Measurements from ENCODE around the gene HNRNPDL.
"Not testable (repeated sequence)": the region's sequence is repeated elsewhere in the genome, so short reads cannot be mapped to it uniquely, and the experiment has no call there.

Gene HNRNPDL

GRCh38 chr4:82430193-82430963 lies at the start of gene HNRNPDL, which contains the start of gene ENOPH1:
HNRNPDL (minus strand) TSS chr4:82430462; CDS start chr4:82429690, 772 bp downstream.
ENOPH1 (plus strand) TSS chr4:82430590; CDS start chr4:82430830, 240 bp downstream.
- H3K27me3 ChIP-seq (ENCODE audit: insufficient read depth, low read length): no peaks in the 10 kb centered on the region
- peak within 1 kb of the TSS; percentile 91 for H3K4me3 ChIP-seq (ENCODE audit: low read length)
- H3K36me3 ChIP-seq (ENCODE audit: insufficient read depth, low read length): peaks cover 51% of the 10 kb centered on the region
- peak within 1 kb of the TSS; percentile 18 for H2AFZ ChIP-seq (ENCODE audit: low read depth, low read length)
- no peaks in the 10 kb centered on the region for H3K9me3 ChIP-seq (ENCODE audit: low read length)
- H3K4me1 ChIP-seq (ENCODE audit: insufficient read depth, low read length): peaks cover 28% of the 10 kb centered on the region

- Histone ChIP-seq H3K27me3 (ENCODE audit: insufficient read depth, low read length) (no peaks in the 10 kb centered on the region), H3K36me3 (ENCODE audit: insufficient read depth, low read length) (no peaks in the 10 kb centered on the region), H3K4me3 (ENCODE audit: low read length) (no peak overlapping the region), H3K9me3 (ENCODE audit: low read length) (peaks cover 2% of the 10 kb centered on the region), H3K4me1 (ENCODE audit: insufficient read depth, low read length) (no peaks in the 10 kb centered on the region), H2AFZ (ENCODE audit: low read depth, low read length) (no peak overlapping the region)
Observed at GRCh38 chr4:82479562-82479961, 49.3 kb upstream of the HNRNPDL start.

- not testable (repeated sequence) for H3K9me3 ChIP-seq (ENCODE audit: low read length); H3K4me3 ChIP-seq (ENCODE audit: low read length); H3K36me3 ChIP-seq (ENCODE audit: insufficient read depth, low read length); H2AFZ ChIP-seq (ENCODE audit: low read depth, low read length); H3K4me1 ChIP-seq (ENCODE audit: insufficient read depth, low read length); H3K27me3 ChIP-seq (ENCODE audit: insufficient read depth, low read length)
Observed at GRCh38 chr4:82477469-82477868, 47.2 kb upstream of the HNRNPDL start.

- H3K27me3 ChIP-seq (ENCODE audit: insufficient read depth, low read length); H3K9me3 ChIP-seq (ENCODE audit: low read length); H3K36me3 ChIP-seq (ENCODE audit: insufficient read depth, low read length); H2AFZ ChIP-seq (ENCODE audit: low read depth, low read length); H3K4me1 ChIP-seq (ENCODE audit: insufficient read depth, low read length); H3K4me3 ChIP-seq (ENCODE audit: low read length): not testable (repeated sequence)
Observed at GRCh38 chr4:82475931-82476330, 45.7 kb upstream of the HNRNPDL start.

- Histone ChIP-seq H3K36me3 (ENCODE audit: insufficient read depth, low read length) (no peaks in the 10 kb centered on the region), H3K4me3 (ENCODE audit: low read length) (no peak overlapping the region), H2AFZ (ENCODE audit: low read depth, low read length) (no peak overlapping the region), H3K9me3 (ENCODE audit: low read length) (peaks cover 2% of the 10 kb centered on the region), H3K4me1 (ENCODE audit: insufficient read depth, low read length) (peaks cover 8% of the 10 kb centered on the region), H3K27me3 (ENCODE audit: insufficient read depth, low read length) (no peaks in the 10 kb centered on the region)
Observed at GRCh38 chr4:82473621-82474164, 43.4 kb upstream of the HNRNPDL start.

GRCh38 chr4:82473080-82473479 lies 42.8 kb upstream of the HNRNPDL start:
- not testable (repeated sequence) for H3K9me3 ChIP-seq (ENCODE audit: low read length); H2AFZ ChIP-seq (ENCODE audit: low read depth, low read length); H3K4me3 ChIP-seq (ENCODE audit: low read length); H3K36me3 ChIP-seq (ENCODE audit: insufficient read depth, low read length); H3K4me1 ChIP-seq (ENCODE audit: insufficient read depth, low read length); H3K27me3 ChIP-seq (ENCODE audit: insufficient read depth, low read length)

- Histone ChIP-seq H3K27me3 (ENCODE audit: insufficient read depth, low read length) (no peaks in the 10 kb centered on the region), H3K9me3 (ENCODE audit: low read length) (peaks cover 4% of the 10 kb centered on the region), H3K36me3 (ENCODE audit: insufficient read depth, low read length) (no peaks in the 10 kb centered on the region), H3K4me1 (ENCODE audit: insufficient read depth, low read length) (peaks cover 8% of the 10 kb centered on the region), H2AFZ (ENCODE audit: low read depth, low read length) (no peak overlapping the region), H3K4me3 (ENCODE audit: low read length) (no peak overlapping the region)
Observed at GRCh38 chr4:82469791-82470345, 39.6 kb upstream of the HNRNPDL start.

GRCh38 chr4:82467471-82467870 lies 37.2 kb upstream of the HNRNPDL start:
- Histone ChIP-seq H2AFZ (ENCODE audit: low read depth, low read length) (no peak overlapping the region), H3K36me3 (ENCODE audit: insufficient read depth, low read length) (peaks cover 10% of the 10 kb centered on the region), H3K4me1 (ENCODE audit: insufficient read depth, low read length) (peaks cover 8% of the 10 kb centered on the region), H3K4me3 (ENCODE audit: low read length) (no peak overlapping the region), H3K9me3 (ENCODE audit: low read length) (peaks cover 4% of the 10 kb centered on the region), H3K27me3 (ENCODE audit: insufficient read depth, low read length) (no peaks in the 10 kb centered on the region)

- Histone ChIP-seq H2AFZ (ENCODE audit: low read depth, low read length) (no peak overlapping the region), H3K4me3 (ENCODE audit: low read length) (no peak overlapping the region), H3K27me3 (ENCODE audit: insufficient read depth, low read length) (no peaks in the 10 kb centered on the region), H3K9me3 (ENCODE audit: low read length) (peaks cover under 1% of the 10 kb centered on the region), H3K4me1 (ENCODE audit: insufficient read depth, low read length) (no peaks in the 10 kb centered on the region), H3K36me3 (ENCODE audit: insufficient read depth, low read length) (peaks cover 38% of the 10 kb centered on the region)
Observed at GRCh38 chr4:82463221-82463620, 33.0 kb upstream of the HNRNPDL start.

- Histone ChIP-seq H3K4me1 (ENCODE audit: insufficient read depth, low read length) (no peaks in the 10 kb centered on the region), H3K36me3 (ENCODE audit: insufficient read depth, low read length) (peaks cover 44% of the 10 kb centered on the region), H3K27me3 (ENCODE audit: insufficient read depth, low read length) (no peaks in the 10 kb centered on the region), H3K4me3 (ENCODE audit: low read length) (no peak overlapping the region), H3K9me3 (ENCODE audit: low read length) (no peaks in the 10 kb centered on the region), H2AFZ (ENCODE audit: low read depth, low read length) (no peak overlapping the region)
Observed at GRCh38 chr4:82462415-82462831, 32.2 kb upstream of the HNRNPDL start.

- Histone ChIP-seq H3K27me3 (ENCODE audit: insufficient read depth, low read length) (no peaks in the 10 kb centered on the region), H3K4me1 (ENCODE audit: insufficient read depth, low read length) (no peaks in the 10 kb centered on the region), H2AFZ (ENCODE audit: low read depth, low read length) (no peak overlapping the region), H3K9me3 (ENCODE audit: low read length) (no peaks in the 10 kb centered on the region), H3K4me3 (ENCODE audit: low read length) (no peak overlapping the region), H3K36me3 (ENCODE audit: insufficient read depth, low read length) (peaks cover 52% of the 10 kb centered on the region)
Observed at GRCh38 chr4:82461710-82462109, 31.4 kb upstream of the HNRNPDL start.

- Histone ChIP-seq H3K9me3 (ENCODE audit: low read length) (no peaks in the 10 kb centered on the region), H3K36me3 (ENCODE audit: insufficient read depth, low read length) (peaks cover 72% of the 10 kb centered on the region), H3K27me3 (ENCODE audit: insufficient read depth, low read length) (no peaks in the 10 kb centered on the region), H2AFZ (ENCODE audit: low read depth, low read length) (no peak overlapping the region), H3K4me1 (ENCODE audit: insufficient read depth, low read length) (no peaks in the 10 kb centered on the region), H3K4me3 (ENCODE audit: low read length) (no peak overlapping the region)
Observed at GRCh38 chr4:82458729-82459128, 28.5 kb upstream of the HNRNPDL start.

GRCh38 chr4:82457266-82457665 lies 27.0 kb upstream of the HNRNPDL start:
- H3K27me3 ChIP-seq (ENCODE audit: insufficient read depth, low read length): no peaks in the 10 kb centered on the region
- no peak overlapping the region for H2AFZ ChIP-seq (ENCODE audit: low read depth, low read length)
- H3K4me1 ChIP-seq (ENCODE audit: insufficient read depth, low read length): no peaks in the 10 kb centered on the region
- H3K4me3 ChIP-seq (ENCODE audit: low read length): no peak overlapping the region
- peaks cover 73% of the 10 kb centered on the region for H3K36me3 ChIP-seq (ENCODE audit: insufficient read depth, low read length)
- no peaks in the 10 kb centered on the region for H3K9me3 ChIP-seq (ENCODE audit: low read length)
